NK-92 treated with Interleukin-12 subunit alpha and Interleukin-12 subunit beta, amount 100 ng/mL, for 24 hours (cell line): ENCODE data around the gene ITGB4.
"Not testable (repeated sequence)": the region's sequence is repeated elsewhere in the genome, so short reads cannot be mapped to it uniquely, and the experiment has no call there.

ENCODE experiments used
- DNase-seq: peaks from one replicate; lab custom pipeline; 2025; lab: John Stamatoyannopoulos, UW

ITGB4 gene

DNA sequence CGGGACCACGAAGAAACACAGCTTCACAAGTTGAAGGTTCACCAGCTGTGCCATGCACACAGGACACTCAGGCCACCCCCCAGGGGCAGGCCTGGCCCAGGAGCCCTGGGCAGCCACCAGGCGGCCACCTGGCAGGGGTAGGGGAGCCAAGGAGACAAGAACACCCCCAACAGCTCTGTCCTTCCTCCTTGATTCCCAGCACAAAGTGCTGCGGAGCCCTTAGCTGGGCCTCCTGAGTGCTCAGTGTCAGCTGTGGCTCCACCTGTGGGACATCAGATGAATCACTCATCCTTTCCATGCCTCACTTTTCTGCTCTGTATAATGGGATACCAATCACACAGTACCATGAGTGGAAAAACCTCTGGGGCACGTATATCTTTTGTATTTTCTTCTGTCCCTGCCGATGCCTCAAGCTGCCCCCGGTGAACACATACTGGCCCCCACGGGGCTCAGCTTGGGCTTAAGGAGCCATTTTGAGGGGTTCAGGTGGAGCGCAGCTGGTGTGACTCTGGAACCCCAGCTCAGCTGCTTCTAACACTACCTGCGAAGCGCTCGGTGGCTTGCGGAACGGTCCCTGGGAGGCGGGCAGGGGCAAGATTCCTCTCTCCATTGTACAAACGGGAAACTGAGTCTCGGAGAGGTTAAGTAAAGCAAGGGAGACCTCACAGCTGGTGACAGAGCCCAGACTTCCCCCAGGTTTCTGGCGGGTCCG is 31.7 kb downstream of the ITGB4 start:
- DNase-seq: no peak

DNA sequence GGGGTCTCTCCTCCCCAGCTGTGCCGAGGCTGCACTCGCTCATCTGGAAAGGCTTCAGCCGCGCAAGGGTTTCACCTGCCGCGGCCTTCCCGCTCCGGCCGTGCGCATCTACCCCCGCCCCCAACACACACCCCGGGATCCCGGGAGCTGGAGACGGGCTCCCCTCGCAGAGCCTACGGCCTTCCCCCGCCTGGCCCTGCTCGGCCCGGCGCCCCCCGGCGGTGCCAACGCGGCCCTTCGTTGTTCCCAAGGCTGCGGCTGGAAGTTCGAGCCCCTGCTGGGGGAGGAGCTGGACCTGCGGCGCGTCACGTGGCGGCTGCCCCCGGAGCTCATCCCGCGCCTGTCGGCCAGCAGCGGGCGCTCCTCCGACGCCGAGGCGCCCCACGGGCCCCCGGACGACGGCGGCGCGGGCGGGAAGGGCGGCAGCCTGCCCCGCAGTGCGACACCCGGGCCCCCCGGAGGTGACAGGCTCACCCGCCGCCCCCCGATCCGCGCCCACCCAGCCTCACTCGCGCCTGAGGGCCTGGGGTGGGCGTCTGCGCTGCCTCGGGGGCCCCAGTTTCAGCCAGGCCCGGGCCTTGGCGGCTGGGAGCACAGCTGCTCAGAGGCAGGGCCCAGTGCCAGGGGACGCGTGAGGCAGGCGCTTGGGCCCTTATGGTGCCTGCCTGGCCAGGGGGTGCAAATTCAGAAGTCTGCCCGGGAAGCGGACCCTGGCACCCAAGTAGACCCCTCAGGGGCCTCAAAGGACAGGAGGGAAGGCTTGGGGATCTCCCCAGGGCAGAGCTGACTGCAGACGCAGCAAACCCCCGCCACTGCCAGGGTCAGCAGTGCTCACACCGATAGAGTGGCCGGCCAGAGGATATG is 32.5 kb downstream of the ITGB4 start:
- DNase-seq: no peak

- no peak for DNase-seq
These were observed 33.3 kb downstream of the ITGB4 start for GRCh38 chr17:75754378-75755204.

DNA sequence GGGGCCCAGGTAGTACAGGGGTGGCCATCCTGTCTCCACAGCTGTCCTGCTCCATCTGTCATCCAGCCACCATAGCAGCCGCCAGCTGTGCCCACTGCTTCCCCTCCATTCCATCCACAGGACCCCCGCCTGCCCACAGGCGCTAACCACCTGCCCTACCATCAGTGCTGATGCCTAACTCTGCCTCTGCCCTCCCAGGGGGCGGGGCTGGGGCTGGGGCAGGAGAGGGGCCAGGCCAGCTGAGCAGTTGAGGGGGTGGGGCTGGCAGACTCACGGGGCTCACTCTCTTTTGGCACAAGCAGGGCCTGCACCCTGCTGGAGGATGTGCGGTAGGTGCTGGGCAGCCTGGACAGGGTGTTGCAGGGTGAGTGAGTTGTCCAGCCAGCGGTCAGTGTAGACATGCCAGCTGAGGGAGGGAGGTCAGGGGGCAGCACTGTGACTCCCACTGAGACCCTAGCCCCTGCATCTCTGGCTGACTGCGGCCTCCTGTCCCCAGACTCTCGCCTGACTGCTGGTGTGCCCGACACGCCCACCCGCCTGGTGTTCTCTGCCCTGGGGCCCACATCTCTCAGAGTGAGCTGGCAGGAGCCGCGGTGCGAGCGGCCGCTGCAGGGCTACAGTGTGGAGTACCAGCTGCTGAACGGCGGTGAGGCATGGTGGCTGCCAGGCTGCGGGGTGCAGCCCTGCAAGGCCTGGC is 34.1 kb downstream of the ITGB4 start:
- DNase-seq: no peak

DNA sequence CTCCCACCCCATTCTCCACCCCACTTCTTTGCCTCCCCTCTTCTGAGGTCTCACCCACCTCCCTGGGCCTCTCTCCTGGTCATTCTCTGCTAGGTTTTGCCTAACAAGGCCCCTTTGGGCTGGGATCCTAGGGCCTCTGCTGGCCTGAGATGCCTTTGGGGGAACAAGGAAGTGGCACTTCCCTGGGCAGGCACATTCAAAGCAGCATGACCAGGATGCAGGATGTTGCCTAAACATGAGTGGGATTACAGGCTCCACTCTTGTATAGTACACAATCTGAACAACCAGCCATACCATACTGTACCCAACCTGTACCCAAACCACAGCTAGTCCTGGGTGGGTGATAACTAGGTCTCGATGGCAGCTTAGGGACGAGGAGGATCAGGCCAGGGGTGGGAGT is 34.7 kb downstream of the ITGB4 start:
- DNase-seq: no peak

GRCh38 chr17:75756451-75757085 is 35.3 kb downstream of the ITGB4 start:
- DNase-seq: no peak

DNA sequence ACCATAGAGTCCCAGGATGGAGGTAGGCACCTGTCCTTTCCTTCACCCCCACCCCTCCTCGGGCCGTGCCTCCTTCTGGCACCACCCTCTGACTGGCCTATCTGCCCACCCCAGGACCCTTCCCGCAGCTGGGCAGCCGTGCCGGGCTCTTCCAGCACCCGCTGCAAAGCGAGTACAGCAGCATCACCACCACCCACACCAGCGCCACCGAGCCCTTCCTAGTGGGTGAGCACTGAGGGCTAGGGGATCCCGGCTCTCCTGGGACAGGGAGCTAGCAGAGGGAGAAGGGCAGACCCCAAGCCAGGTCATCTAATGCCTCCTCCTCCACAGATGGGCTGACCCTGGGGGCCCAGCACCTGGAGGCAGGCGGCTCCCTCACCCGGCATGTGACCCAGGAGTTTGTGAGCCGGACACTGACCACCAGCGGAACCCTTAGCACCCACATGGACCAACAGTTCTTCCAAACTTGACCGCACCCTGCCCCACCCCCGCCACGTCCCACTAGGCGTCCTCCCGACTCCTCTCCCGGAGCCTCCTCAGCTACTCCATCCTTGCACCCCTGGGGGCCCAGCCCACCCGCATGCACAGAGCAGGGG is 35.9 kb downstream of the ITGB4 start:
- DNase-seq: no peak

DNA sequence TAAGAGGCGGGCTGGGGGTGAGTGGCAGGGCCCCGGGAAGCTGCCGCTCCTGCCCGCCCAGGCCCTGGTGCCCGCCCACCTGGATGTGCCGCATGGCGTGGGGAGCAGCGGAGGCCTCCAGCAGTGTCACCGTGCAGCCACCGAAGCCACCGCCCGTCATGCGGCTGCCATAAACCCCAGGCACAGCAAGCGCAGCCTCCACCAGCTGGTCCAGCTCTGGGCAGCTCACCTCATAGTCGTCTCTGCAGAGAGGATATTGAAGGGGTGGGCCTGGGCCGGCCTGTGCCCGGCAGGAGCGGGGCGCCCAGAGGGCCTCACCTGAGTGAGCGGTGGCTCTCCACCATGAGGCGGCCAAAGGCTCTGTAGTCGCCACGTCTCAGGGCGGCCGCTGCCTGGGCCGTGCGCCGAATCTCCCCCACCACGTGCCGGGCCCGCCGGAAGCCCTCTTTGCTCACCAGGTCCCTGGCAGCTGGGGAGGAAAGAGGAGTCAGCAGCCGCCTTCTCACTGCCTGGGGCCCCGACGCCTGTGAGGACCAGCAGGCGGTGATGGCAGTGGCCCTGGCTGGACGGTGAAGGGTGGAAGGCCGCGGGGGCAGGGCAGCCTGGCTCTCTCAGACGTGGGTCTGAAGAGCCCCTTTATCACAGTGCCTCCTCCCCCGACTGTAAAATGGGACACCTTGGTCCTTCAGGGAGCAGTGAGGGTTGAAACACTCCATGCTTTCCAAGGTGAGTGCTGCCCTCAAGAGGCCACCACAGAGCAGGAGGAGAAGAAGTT is 37.1 kb downstream of the ITGB4 start:
- DNase-seq: no peak

DNA sequence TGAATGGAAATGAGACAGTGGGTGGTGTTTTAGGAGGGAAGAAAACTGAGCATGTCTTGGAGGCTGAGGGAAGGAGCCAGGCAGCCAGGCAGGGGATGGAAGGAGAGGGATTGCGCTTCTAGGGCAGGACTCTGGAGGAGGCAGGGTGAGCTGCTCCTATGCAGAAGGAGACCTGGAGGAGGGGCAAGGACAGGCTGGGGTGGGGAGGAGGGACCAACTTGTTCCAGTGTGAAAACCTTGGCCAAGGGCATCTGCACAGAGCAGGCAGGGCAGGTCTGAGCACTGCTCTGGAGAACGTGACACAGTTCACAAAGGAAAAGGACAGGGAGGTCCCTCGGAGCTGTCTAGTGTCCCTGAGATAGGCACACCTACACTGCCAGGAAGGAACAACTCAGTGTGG is 38.2 kb downstream of the ITGB4 start:
- no peak for DNase-seq

- DNase-seq: not testable (repeated sequence)
These were observed 38.9 kb downstream of the ITGB4 start for GRCh38 chr17:75759978-75760640.

DNA sequence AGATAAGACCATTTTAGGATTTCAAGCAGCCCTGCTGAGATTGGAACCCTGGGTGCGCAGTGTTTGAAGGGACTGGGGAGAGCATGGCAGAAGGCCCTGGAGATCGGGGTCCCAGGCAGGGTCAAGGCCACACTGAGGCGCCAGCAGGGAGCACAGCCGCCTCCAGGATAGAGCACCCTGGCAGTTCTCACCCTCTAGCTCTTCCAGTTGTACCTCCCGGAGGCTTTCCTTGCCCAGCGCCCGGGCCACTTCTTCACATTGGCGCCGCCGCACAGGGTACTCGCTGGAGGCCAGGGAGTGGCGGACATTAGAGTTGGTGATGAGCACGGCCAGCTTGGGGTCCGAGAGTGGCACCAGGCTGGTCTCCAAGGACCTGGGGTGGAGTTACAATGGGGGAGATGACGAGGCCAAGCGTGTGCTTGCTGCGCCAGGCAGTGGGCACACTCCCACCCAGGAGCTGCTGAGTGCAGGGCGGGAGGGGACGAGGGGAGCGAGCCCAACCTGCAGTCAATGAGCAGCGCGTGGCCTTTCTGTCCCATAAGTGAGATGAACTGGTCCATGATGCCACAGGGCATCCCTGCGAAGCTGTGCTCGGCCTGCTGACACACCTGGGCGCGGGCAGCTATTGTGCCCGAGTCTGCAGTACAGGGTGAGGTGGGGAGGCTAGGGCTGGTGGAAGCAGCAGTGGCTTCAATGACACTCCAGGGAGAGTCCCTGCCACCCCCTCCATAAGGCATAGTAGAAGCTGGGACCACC is 41.4 kb downstream of the ITGB4 start:
- no peak for DNase-seq

DNA sequence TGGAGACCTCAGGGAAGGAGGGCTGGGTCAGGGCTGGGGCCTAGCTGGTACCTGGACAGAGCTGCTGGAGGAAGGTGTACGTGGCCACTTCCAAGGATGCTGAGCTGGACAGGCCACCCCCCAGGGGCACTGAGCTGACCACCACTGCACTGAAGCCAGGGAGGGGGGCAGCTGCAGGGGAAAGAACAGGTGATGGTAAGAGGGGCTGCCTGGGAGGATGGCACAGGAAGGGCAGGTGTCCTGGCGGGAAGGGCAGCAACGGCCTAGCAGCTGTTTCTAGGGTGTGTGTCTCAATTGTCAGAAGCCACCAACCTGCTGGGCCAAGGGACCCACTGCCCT is 42.0 kb downstream of the ITGB4 start:
- DNase-seq: no peak

GRCh38 chr17:75763613-75764416 is 42.6 kb downstream of the ITGB4 start:
- DNase-seq: no peak

GRCh38 chr17:75764417-75764710 is 43.1 kb downstream of the ITGB4 start:
- DNase-seq: no peak

DNA sequence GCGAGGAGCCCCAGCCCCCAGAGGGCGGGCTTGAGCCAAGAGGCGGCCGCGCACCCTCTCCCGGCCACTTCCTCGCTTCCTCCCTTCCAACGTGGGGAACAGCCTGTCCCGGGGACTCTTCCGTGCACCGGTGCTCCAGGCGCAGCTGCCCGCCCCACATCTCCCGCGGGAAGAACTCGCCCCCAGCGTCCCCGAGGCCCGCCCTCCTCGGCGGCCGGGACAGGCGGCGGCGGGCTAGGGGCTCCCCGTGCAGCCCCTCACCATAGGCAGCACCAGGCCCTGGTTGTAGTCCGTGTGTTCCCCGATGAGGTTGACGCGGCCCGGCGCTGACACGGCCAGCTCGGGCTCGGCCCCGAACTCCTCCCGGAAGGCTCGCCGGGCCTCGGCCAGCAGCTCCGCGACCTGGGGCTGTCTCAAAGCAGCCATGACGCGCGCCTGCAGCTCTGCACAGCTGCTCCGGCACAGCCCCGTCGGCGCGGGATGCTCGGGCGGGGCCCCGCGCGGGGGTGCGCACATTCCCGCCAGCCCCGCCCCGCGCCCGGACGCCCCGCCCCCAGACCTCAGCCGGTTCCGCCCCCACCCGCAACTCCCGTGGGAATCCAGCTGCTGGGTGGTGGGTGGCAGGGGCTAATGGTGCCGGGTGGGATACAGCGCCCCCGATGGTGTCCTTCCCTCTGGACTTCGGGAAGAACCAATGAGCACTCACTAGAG is 43.6 kb downstream of the ITGB4 start, which contains the start of gene GALK1:
Gene GALK1, minus strand, starts transcription at position 482 of the 711 bp plus-strand sequence. Its CDS starts 56 bp downstream, at position 426.
- no peak for DNase-seq

GRCh38 chr17:75765981-75766380 is 44.7 kb downstream of the ITGB4 start:
- no peak for DNase-seq

DNA sequence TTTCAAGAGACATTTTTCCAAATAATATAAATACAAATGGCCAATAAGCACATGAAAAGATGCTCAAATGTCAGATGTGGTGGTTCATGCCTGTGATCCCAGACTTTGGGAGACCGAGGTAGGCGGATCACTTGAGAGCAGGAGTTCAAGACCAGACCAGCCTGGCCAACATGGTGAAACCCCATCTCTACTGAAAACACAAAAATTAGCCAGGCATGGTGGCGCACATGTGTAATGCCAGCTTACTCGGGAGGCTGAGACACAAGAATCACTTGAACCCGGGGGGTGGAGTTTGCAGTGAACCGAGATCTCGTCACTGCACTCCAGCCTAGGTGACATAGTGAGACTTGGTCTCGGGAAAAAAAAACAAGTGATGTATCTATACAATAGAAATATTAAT is 46.6 kb downstream of the ITGB4 start:
- DNase-seq: no peak

DNA sequence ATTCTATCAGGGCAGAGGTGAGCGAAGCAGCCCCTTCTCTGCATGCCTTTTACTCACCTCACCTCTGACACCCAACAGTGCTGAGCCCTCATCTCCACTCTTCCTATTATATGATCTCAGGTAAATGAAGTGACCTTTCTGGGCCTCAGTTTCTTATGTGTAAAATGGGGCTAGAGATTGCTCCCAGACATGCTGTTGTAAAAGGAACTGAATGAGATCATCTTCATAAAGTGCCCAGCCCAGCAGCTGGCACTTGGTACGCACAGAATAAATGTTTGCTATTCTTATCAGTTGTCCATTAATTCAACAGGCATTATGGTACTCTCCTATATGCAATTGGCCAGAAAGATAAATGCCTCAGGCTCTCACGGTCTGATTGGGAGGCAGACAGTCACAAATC is 48.3 kb downstream of the ITGB4 start:
- DNase-seq: no peak
